NB4 (cell line): ENCODE data around the gene TMEM89.

Source experiments
- CTCF ChIP-seq: IDR thresholded peaks from one replicate; pipeline ENCODE4 v1.5.1; 2012; ENCODE audit warnings: low read depth, low read length
- MYC ChIP-seq: IDR thresholded peaks from 2 replicates; pipeline ENCODE4 v1.6.1; 2011; ENCODE audit warnings: low read depth, low read length
- POLR2A ChIP-seq: IDR thresholded peaks from 2 replicates; pipeline ENCODE4 v1.6.1; 2011; ENCODE audit warnings: mild to moderate bottlenecking; ENCODE audit not compliant: insufficient read length; ENCODE audit errors: extremely low read depth
- TF ChIP-seq, protein P1 (sequence below): IDR thresholded peaks from 2 replicates; pipeline ENCODE4 v1.6.1; 2011; ENCODE audit warnings: low read depth, low read length

- TF ChIP-seq CTCF (no peak), POLR2A (no peak), MYC (no peak)
- TF ChIP-seq, protein P1, sequence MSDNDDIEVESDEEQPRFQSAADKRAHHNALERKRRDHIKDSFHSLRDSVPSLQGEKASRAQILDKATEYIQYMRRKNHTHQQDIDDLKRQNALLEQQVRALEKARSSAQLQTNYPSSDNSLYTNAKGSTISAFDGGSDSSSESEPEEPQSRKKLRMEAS: no peak
Observed at GRCh38 chr3:48571938-48572337, 49.6 kb downstream of the TMEM89 start.
